HepG2 (cell line): ENCODE data around the gene CTRL. TPM values are rescaled to one million over a fixed set of nuclear protein-coding genes. Genes with fewer than 3 reads are reported as not detected.

Experiments used
- BCL6 ChIP-seq: IDR thresholded peaks from 2 replicates; pipeline ENCODE4 v1.6.1; 2016; ENCODE audit warnings: missing genetic modification reagents, missing compliant biosample characterization
- ELF4 ChIP-seq: sonication (generic); formaldehyde crosslinking; IDR thresholded peaks from 2 replicates; pipeline ENCODE4 v1.5.0; 2020; ENCODE audit warnings: missing genetic modification reagents, mild to moderate bottlenecking, moderate library complexity, borderline replicate concordance
- FOXK2 ChIP-seq: fragments of 450-650 bp; IDR thresholded peaks from 2 replicates; pipeline ENCODE4 v1.6.1; 2016
- JUND ChIP-seq: sonication (generic); formaldehyde crosslinking; IDR thresholded peaks from 2 replicates; pipeline ENCODE4 v1.8.0; 2022; ENCODE audit warnings: mild to moderate bottlenecking, missing genetic modification reagents
- KDM4B ChIP-seq: sonication (generic); formaldehyde crosslinking; IDR thresholded peaks from 2 replicates; pipeline ENCODE4 v1.4.0; 2020; ENCODE audit warnings: missing genetic modification reagents
- KLF6 ChIP-seq: IDR thresholded peaks from 2 replicates; pipeline ENCODE4 v1.8.0; 2016; ENCODE audit warnings: missing biosample characterization, missing genetic modification reagents
- KMT2B ChIP-seq: IDR thresholded peaks from 2 replicates; pipeline ENCODE4 v1.6.1; 2016; ENCODE audit warnings: missing genetic modification reagents, missing compliant biosample characterization
- MLLT10 ChIP-seq: sonication (generic); formaldehyde crosslinking; IDR thresholded peaks from 2 replicates; pipeline ENCODE4 v1.4.0; 2020; ENCODE audit warnings: missing genetic modification reagents
- MYNN ChIP-seq: sonication (generic); formaldehyde crosslinking; IDR thresholded peaks from 2 replicates; pipeline ENCODE4 v1.4.0; 2020; ENCODE audit warnings: mild to moderate bottlenecking, low read depth, missing genetic modification reagents
- NAIF1 ChIP-seq: sonication (generic); formaldehyde crosslinking; IDR thresholded peaks from 2 replicates; pipeline ENCODE4 v1.5.0; 2020; ENCODE audit warnings: mild to moderate bottlenecking, missing genetic modification reagents, borderline replicate concordance
- NRL ChIP-seq: sonication (generic); formaldehyde crosslinking; IDR thresholded peaks from 2 replicates; pipeline ENCODE4 v1.5.0; 2020; ENCODE audit warnings: missing genetic modification reagents, mild to moderate bottlenecking, moderate library complexity, borderline replicate concordance
- SOX13 ChIP-seq, 3 experiments: fragments of 450-650 bp in 1 of 3; sonication (generic) in 1 of 3; formaldehyde crosslinking in 1 of 3; IDR thresholded peaks in 2 of 3; conservative IDR thresholded peaks in 1 of 3; 2 replicates each; pipeline versions ENCODE4 v1.5.0 to v1.6.1; 2016 to 2020; ENCODE audit warnings: antibody characterized with exemption in 1 of 3, mild to moderate bottlenecking in 1 of 3, missing compliant biosample characterization in 1 of 3, missing genetic modification reagents in 1 of 3, moderate library complexity in 1 of 3
- SPEN ChIP-seq: sonication (generic); formaldehyde crosslinking; IDR thresholded peaks from 2 replicates; pipeline ENCODE4 v1.5.1; 2020; ENCODE audit warnings: low read depth, mild to moderate bottlenecking, missing genetic modification reagents
- WIZ ChIP-seq: sonication (generic); formaldehyde crosslinking; IDR thresholded peaks from 2 replicates; pipeline ENCODE4 v1.5.1; 2020; ENCODE audit warnings: mild to moderate bottlenecking, missing genetic modification reagents
- YY1 ChIP-seq: IDR thresholded peaks from 2 replicates; pipeline ENCODE4 v1.6.1; 2011; ENCODE audit warnings: low read length, low read depth, moderate library complexity, mild to moderate bottlenecking; ENCODE audit not compliant: insufficient read depth, insufficient replicate concordance
- ZNF354B ChIP-seq: sonication (generic); formaldehyde crosslinking; IDR thresholded peaks from 2 replicates; pipeline ENCODE4 v1.8.0; 2022; ENCODE audit warnings: mild to moderate bottlenecking, missing genetic modification reagents
- ZNF430 ChIP-seq: sonication (generic); formaldehyde crosslinking; IDR thresholded peaks from 2 replicates; pipeline ENCODE4 v1.9.0; 2021; ENCODE audit warnings: mild to moderate bottlenecking, missing genetic modification reagents
- ZNF792 ChIP-seq: IDR thresholded peaks from 2 replicates; pipeline ENCODE4 v1.6.1; 2016
- ZSCAN22 ChIP-seq: sonication (generic); formaldehyde crosslinking; IDR thresholded peaks from 2 replicates; pipeline ENCODE4 v1.4.0; 2020; ENCODE audit warnings: mild to moderate bottlenecking, missing genetic modification reagents
- polyA plus RNA-seq, 8 experiments: library from polyadenylated mRNA; depleted of rRNA in 3 of 8; stranded (reverse) in 7 of 8; unstranded in 1 of 8; fragments of >200 nt; fragmentation: Illumina TruSeq in 4 of 8; extraction: Trizol in 4 of 8; gene quantifications; 2 replicates each; pipeline versions ENCODE4 v1.2.1 to v1.2.3, GENCODE V29; 2011 to 2016; ENCODE audit warnings: low read depth in 4 of 8, missing spikeins in 1 of 8, mixed read lengths in 1 of 8; ENCODE audit not compliant: insufficient read depth in 1 of 8
- total RNA-seq, 5 experiments: library from RNA; depleted of rRNA; stranded (reverse); fragments of >200 nt; fragmentation: Illumina TruSeq; extraction: Trizol; gene quantifications; 2 replicates each; pipeline ENCODE4 v1.2.3, GENCODE V29; 2016; ENCODE audit warnings: low read depth in 1 of 5
- TF ChIP-seq, protein P1 (sequence below): sonication (generic); formaldehyde crosslinking; IDR thresholded peaks from 2 replicates; pipeline ENCODE4 v1.5.1; 2020; ENCODE audit warnings: missing genetic modification reagents, mild to moderate bottlenecking, borderline replicate concordance
- TF ChIP-seq, protein P2 (sequence below): sonication (generic); formaldehyde crosslinking; IDR thresholded peaks from 2 replicates; pipeline ENCODE4 v1.4.0; 2020; ENCODE audit warnings: missing genetic modification reagents, borderline replicate concordance
- TF ChIP-seq, protein P3 (sequence below): sonication (generic); formaldehyde crosslinking; IDR thresholded peaks from 2 replicates; pipeline ENCODE4 v1.4.0; 2020; ENCODE audit warnings: missing genetic modification reagents
- TF ChIP-seq, protein P4 (sequence below): sonication (generic); formaldehyde crosslinking; IDR thresholded peaks from 2 replicates; pipeline ENCODE4 v1.5.0; 2020; ENCODE audit warnings: missing genetic modification reagents

CTRL gene
- total and polyA plus RNA-seq, 2 of the 13 experiments (the other 11 are each of a cell fraction or from before 2014, with no cell fraction given), result 1.9 to 2.7 TPM

DNA sequence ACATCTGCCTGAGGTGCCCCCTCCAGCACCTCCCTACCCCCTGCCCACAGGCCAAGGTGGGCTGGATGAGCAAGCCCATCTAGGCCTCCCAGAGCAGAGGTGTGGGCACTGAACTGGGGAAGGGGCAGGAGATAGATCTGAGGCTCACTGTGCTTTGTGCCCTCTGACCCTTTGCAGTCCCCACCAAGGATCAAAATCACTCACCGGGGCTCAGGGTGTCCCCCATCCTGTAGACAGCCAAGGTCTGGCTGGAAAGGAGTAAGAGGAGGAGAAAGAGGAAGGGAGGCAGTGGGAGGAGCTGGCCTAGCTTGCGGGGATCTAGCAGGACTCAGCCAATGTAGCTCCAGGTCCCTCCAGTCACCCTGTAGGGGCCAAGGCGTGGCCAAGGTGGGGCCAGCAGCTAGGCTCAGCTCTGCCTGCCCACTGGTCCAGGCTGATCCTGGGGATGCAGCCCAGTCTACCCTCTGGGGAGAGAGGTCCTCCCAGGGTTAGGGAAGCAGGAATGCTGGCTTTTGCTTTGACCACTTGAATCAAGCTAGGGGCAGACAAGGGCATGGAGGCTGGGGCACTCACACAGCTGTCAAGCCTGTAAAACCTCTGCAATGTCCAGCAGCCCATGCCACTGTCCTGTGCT lies 35.0 kb upstream of the CTRL start (continued):
- TF ChIP-seq, protein P1, sequence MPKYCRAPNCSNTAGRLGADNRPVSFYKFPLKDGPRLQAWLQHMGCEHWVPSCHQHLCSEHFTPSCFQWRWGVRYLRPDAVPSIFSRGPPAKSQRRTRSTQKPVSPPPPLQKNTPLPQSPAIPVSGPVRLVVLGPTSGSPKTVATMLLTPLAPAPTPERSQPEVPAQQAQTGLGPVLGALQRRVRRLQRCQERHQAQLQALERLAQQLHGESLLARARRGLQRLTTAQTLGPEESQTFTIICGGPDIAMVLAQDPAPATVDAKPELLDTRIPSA, result no peak; the same call in 1 of the 2 replicates
- TF ChIP-seq SOX13 (IDR thresholded peaks at IDR 0.05) (no peak), SOX13 (CRISPR knock-in tag; conservative IDR thresholded peaks at IDR 0.05 in 1 of 2, IDR thresholded peaks at IDR 0.05 in 1 of 2) (no peak), ZNF792 (CRISPR knock-in tag) (no peak), BCL6 (CRISPR knock-in tag) (no peak), KMT2B (no peak; the same call in 1 of the 2 replicates), WIZ (CRISPR knock-in tag) (no peak), FOXK2 (no peak), SPEN (no peak), YY1 (no peak), JUND (CRISPR knock-in tag) (no peak), ZNF354B (no peak), MYNN (CRISPR knock-in tag) (no peak; the same call in 1 of the 2 replicates), ZSCAN22 (no peak), NRL (CRISPR knock-in tag) (no peak), KDM4B (no peak), MLLT10 (no peak), KLF6 (CRISPR knock-in tag) (0 out of 2 replicates have a peak, but pooled peaks have one; percentile 26), ZNF430 (CRISPR knock-in tag) (no peak), NAIF1 (CRISPR knock-in tag) (no peak), ELF4 (no peak)
- TF ChIP-seq, protein P2, sequence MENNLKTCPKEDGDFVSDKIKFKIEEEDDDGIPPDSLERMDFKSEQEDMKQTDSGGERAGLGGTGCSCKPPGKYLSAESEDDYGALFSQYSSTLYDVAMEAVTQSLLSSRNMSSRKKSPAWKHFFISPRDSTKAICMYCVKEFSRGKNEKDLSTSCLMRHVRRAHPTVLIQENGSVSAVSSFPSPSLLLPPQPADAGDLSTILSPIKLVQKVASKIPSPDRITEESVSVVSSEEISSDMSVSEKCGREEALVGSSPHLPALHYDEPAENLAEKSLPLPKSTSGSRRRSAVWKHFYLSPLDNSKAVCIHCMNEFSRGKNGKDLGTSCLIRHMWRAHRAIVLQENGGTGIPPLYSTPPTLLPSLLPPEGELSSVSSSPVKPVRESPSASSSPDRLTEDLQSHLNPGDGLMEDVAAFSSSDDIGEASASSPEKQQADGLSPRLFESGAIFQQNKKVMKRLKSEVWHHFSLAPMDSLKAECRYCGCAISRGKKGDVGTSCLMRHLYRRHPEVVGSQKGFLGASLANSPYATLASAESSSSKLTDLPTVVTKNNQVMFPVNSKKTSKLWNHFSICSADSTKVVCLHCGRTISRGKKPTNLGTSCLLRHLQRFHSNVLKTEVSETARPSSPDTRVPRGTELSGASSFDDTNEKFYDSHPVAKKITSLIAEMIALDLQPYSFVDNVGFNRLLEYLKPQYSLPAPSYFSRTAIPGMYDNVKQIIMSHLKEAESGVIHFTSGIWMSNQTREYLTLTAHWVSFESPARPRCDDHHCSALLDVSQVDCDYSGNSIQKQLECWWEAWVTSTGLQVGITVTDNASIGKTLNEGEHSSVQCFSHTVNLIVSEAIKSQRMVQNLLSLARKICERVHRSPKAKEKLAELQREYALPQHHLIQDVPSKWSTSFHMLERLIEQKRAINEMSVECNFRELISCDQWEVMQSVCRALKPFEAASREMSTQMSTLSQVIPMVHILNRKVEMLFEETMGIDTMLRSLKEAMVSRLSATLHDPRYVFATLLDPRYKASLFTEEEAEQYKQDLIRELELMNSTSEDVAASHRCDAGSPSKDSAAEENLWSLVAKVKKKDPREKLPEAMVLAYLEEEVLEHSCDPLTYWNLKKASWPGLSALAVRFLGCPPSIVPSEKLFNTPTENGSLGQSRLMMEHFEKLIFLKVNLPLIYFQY (CRISPR knock-in tag), result no peak; the same call in 1 of the 2 replicates
- TF ChIP-seq, protein P3, sequence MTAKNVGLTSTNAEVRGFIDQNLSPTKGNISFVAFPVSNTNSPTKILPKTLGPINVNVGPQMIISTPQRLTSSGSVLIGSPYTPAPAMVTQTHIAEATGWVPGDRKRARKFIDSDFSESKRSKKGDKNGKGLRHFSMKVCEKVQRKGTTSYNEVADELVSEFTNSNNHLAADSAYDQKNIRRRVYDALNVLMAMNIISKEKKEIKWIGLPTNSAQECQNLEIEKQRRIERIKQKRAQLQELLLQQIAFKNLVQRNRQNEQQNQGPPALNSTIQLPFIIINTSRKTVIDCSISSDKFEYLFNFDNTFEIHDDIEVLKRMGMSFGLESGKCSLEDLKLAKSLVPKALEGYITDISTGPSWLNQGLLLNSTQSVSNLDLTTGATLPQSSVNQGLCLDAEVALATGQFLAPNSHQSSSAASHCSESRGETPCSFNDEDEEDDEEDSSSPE (CRISPR knock-in tag), result 0 out of 2 replicates have a peak, but pooled peaks have one; percentile 24
- TF ChIP-seq, protein P4, sequence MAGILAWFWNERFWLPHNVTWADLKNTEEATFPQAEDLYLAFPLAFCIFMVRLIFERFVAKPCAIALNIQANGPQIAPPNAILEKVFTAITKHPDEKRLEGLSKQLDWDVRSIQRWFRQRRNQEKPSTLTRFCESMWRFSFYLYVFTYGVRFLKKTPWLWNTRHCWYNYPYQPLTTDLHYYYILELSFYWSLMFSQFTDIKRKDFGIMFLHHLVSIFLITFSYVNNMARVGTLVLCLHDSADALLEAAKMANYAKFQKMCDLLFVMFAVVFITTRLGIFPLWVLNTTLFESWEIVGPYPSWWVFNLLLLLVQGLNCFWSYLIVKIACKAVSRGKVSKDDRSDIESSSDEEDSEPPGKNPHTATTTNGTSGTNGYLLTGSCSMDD, result no peak
